HT1080 (cell line): ENCODE measurements around the gene EFCAB11. TPM values are rescaled to one million over a fixed set of nuclear protein-coding genes. Genes with fewer than 3 reads are reported as not detected.

ENCODE experiments used
- DNase-seq: peaks from one replicate; pipeline ENCODE4 v3.0.0-alpha.2; 2015; ENCODE audit warnings: low read depth
- total RNA-seq: library from RNA; depleted of rRNA; stranded (reverse); fragments of >200 nt; shearing (Covaris generic); gene quantifications from 2 replicates; pipeline ENCODE4 v1.2.3, GENCODE V29; 2014; rRNA removed

EFCAB11 gene
- total RNA-seq, 1 experiment from 2014 or later: 12.2 TPM

GRCh38 chr14:89773644-89774316, 180.8 kb downstream of the EFCAB11 start:
- DNase-seq: peak; percentile 85

- DNase-seq: no peak
Observed at GRCh38 chr14:89773151-89773550, 181.4 kb downstream of the EFCAB11 start.

- DNase-seq: peak; percentile 42
Observed at GRCh38 chr14:89771251-89771650, 183.3 kb downstream of the EFCAB11 start.

GRCh38 chr14:89767861-89768268, 186.7 kb downstream of the EFCAB11 start:
- peak; percentile 38 for DNase-seq

- DNase-seq: no peak
Observed at GRCh38 chr14:89767131-89767530, 187.4 kb downstream of the EFCAB11 start.

GRCh38 chr14:89765346-89765745, 189.2 kb downstream of the EFCAB11 start:
- DNase-seq: no peak

- no peak for DNase-seq
Observed at GRCh38 chr14:89760086-89760485, 194.4 kb downstream of the EFCAB11 start.

GRCh38 chr14:89757313-89757939, 197.1 kb downstream of the EFCAB11 start:
- no peak for DNase-seq

GRCh38 chr14:89755816-89756215, 198.7 kb downstream of the EFCAB11 start:
- DNase-seq: no peak

GRCh38 chr14:89753828-89754412, 200.6 kb downstream of the EFCAB11 start:
- no peak for DNase-seq

GRCh38 chr14:89750908-89751392, 203.6 kb downstream of the EFCAB11 start:
- DNase-seq: no peak

GRCh38 chr14:89750281-89750755, 204.2 kb downstream of the EFCAB11 start:
- no peak for DNase-seq

- no peak for DNase-seq
Observed at GRCh38 chr14:89748004-89748403, 206.5 kb downstream of the EFCAB11 start.

- no peak for DNase-seq
Observed at GRCh38 chr14:89747126-89747525, 207.4 kb downstream of the EFCAB11 start.

GRCh38 chr14:89746654-89747053, 207.9 kb downstream of the EFCAB11 start:
- DNase-seq: no peak

- DNase-seq: no peak
Observed at GRCh38 chr14:89746135-89746534, 208.4 kb downstream of the EFCAB11 start.

Other genes with a start within 250 kb of the EFCAB11 start
- gene TDP1, start 1.2 kb upstream of the EFCAB11 start, total RNA-seq: 49.9 and 52.5 TPM in 2 replicates
- 0.13 and 0.45 TPM in 2 replicates for gene KCNK13, start 107.3 kb upstream of the EFCAB11 start, total RNA-seq